ENCODE results near the gene TENM4.

DNA sequence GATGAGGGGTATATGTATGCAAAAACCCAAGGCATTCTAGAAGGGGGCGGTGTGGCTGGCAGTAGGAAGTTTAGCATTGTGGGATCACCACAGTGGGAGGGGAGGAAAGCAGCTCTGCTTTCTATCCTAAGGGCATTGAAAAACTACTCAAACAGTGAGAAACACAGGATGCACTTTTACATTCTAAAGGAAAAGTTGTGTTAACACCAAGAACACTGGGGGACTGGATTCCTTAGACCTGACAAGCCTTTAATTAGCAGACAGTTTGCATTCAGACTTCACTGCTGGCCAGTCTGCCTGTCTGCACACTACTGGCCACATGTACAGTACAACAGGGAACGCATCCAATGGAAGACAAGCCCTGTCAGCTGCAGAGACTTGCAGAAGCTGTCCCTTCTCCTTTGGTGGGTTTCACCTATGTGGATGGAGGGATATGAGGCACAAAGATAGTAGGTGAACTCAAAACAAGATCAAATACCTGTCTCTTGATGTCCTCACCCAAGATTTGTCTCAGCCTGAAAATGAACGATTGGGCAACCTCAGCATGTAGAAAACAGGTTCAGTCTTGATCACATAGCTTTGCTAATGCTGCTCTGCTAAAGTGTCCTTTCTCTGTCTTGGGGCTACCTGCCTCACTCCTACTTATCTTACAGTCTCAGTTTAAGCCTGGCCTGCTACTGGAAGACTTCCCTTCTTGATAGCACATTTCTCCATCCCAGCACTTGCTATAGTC is 64.8 kb downstream of the TENM4 start:
- TF ChIP-seq SMC3 (conservative IDR thresholded peaks at IDR 0.05; ENCODE audit: poor library complexity) (no peak), CTCF (IDR thresholded peaks at IDR 0.05; ENCODE audit: poor library complexity, severe bottlenecking) (no peak), EZH2 (IDR thresholded peaks at IDR 0.05; ENCODE audit: borderline replicate concordance, insufficient read depth, low read length, poor library complexity, severe bottlenecking) (no peak), POLR2AphosphoS5 (IDR thresholded peaks at IDR 0.05) (no peak), MXI1 (conservative IDR thresholded peaks at IDR 0.05; ENCODE audit: poor library complexity, severe bottlenecking) (no peak), EP300 (conservative IDR thresholded peaks at IDR 0.05; ENCODE audit: poor library complexity, severe bottlenecking) (no peak), TAF1 (IDR thresholded peaks at IDR 0.05; ENCODE audit: low read depth) (no peak), RAD21 (conservative IDR thresholded peaks at IDR 0.05) (no peak), REST (IDR thresholded peaks at IDR 0.05; ENCODE audit: borderline replicate concordance) (no peak)
